Thoracic aorta (tissue), 2 donors: ENCODE measurements around the gene BSND. TPM values are rescaled to one million over a fixed set of nuclear protein-coding genes. Genes with fewer than 3 reads are reported as not detected.

Experiments used
- ATAC-seq: fragments of 150-250 bp; one replicate; pipeline ENCODE4 v1.8.0; 2017; ENCODE audit warnings: low read depth; ENCODE audit not compliant: insufficient number of reproducible peaks, low FRiP score
- DNase-seq: peaks from one replicate; pipeline ENCODE4 v3.0.0-alpha.2; 2020; ENCODE audit warnings: low spot score
- H3K27ac ChIP-seq, 2 donors: fragments of 200-600 bp; sonication (generic); 1 replicate in 1 of 2; 2 replicates in 1 of 2; pipeline ENCODE4 v1.5.1; 2016; ENCODE audit warnings: mild to moderate bottlenecking in 2 of 2, moderate library complexity in 2 of 2
- H3K27me3 ChIP-seq: fragments of 200-600 bp; sonication (generic); replicated peaks from 2 replicates; pipeline ENCODE4 v1.6.0; 2016; ENCODE audit warnings: mild to moderate bottlenecking; ENCODE audit not compliant: insufficient read depth
- H3K36me3 ChIP-seq: fragments of 200-600 bp; sonication (generic); one replicate; pipeline ENCODE4 v1.5.1; 2016
- H3K4me1 ChIP-seq, 2 donors: fragments of 200-600 bp; sonication (generic); 1 replicate in 1 of 2; 2 replicates in 1 of 2; pipeline versions ENCODE4 v1.5.1 to v1.6.0; 2016; ENCODE audit warnings: low read depth in 2 of 2, mild to moderate bottlenecking in 1 of 2; ENCODE audit not compliant: control insufficient read depth in 1 of 2
- H3K4me3 ChIP-seq: fragments of 200-600 bp; sonication (generic); 2 replicates; pipeline ENCODE4 v1.5.1; 2016; ENCODE audit warnings: mild to moderate bottlenecking
- H3K9me3 ChIP-seq: fragments of 200-600 bp; sonication (generic); 2 replicates; pipeline ENCODE4 v1.5.1; 2016
- CTCF ChIP-seq: fragments of 200-600 bp; sonication (generic); IDR thresholded peaks from one replicate; pipeline ENCODE4 v1.5.1; 2019; ENCODE audit warnings: antibody characterized with exemption
- total RNA-seq, 2 donors: library from RNA; depleted of rRNA; stranded (reverse); fragments of >200 nt; gene quantifications; one replicate each; pipeline versions ENCODE4 v1.1.0 to v1.2.3, GENCODE V29; 2016

The BSND gene
- total RNA-seq, 2 donors from 2014 or later, result not detected

GRCh38 chr1:54969879-54970278 lies 28.9 kb upstream of the BSND start:
- Histone ChIP-seq H3K27me3 (no peaks in the 10 kb centered on the region), H3K4me1 (peaks cover 14 to 19% of the 10 kb centered on the region in 2 donors), H3K36me3 (no peaks in the 10 kb centered on the region), H3K9me3 (no peaks in the 10 kb centered on the region), H3K4me3 (no peak overlapping the region), H3K27ac (no peak overlapping the region)
- ATAC-seq, result no peak
- no peak for DNase-seq
- TF ChIP-seq CTCF, result no peak

- Histone ChIP-seq H3K4me1 (peaks cover 19 to 20% of the 10 kb centered on the region in 2 donors), H3K36me3 (no peaks in the 10 kb centered on the region), H3K4me3 (no peak overlapping the region), H3K9me3 (no peaks in the 10 kb centered on the region), H3K27ac (no peak overlapping the region), H3K27me3 (no peaks in the 10 kb centered on the region)
- no peak for TF ChIP-seq CTCF
- no peak for DNase-seq
- ATAC-seq, result no peak
Observed at GRCh38 chr1:54970901-54971300, 27.8 kb upstream of the BSND start.

GRCh38 chr1:54971317-54971791 lies 27.4 kb upstream of the BSND start:
- no peaks in the 10 kb centered on the region for H3K27me3 ChIP-seq
- H3K27ac ChIP-seq, result no peak overlapping the region
- no peaks in the 10 kb centered on the region for H3K9me3 ChIP-seq
- ATAC-seq, result no peak
- TF ChIP-seq CTCF, result no peak
- H3K4me3 ChIP-seq, result no peak overlapping the region
- no peak for DNase-seq
- H3K36me3 ChIP-seq, result no peaks in the 10 kb centered on the region
- H3K4me1 ChIP-seq, result peaks cover 22 to 24% of the 10 kb centered on the region in 2 donors

- peak overlapping the region; percentile 91 for H3K27ac ChIP-seq
- no peak for ATAC-seq
- no peaks in the 10 kb centered on the region for H3K9me3 ChIP-seq
- no peaks in the 10 kb centered on the region for H3K36me3 ChIP-seq
- no peak overlapping the region for H3K4me3 ChIP-seq
- H3K27me3 ChIP-seq, result no peaks in the 10 kb centered on the region
- DNase-seq, result no peak
- H3K4me1 ChIP-seq, result peaks cover 22 to 35% of the 10 kb centered on the region in 2 donors
- TF ChIP-seq CTCF, result no peak
Observed at GRCh38 chr1:54972436-54972835, 26.3 kb upstream of the BSND start.

- H3K36me3 ChIP-seq, result no peaks in the 10 kb centered on the region
- ATAC-seq, result peak; percentile 77
- H3K4me1 ChIP-seq, result peaks cover 22 to 36% of the 10 kb centered on the region in 2 donors
- no peaks in the 10 kb centered on the region for H3K9me3 ChIP-seq
- peak overlapping the region; percentile 91 for H3K27ac ChIP-seq
- peak overlapping the region; percentile 40 for H3K4me3 ChIP-seq
- TF ChIP-seq CTCF, result peak; percentile 35
- no peak for DNase-seq
- H3K27me3 ChIP-seq, result no peaks in the 10 kb centered on the region
Observed at GRCh38 chr1:54973205-54973921, 25.4 kb upstream of the BSND start.
